ENCODE results near the gene KBTBD12. TPM values are rescaled to one million over a fixed set of nuclear protein-coding genes. Genes with fewer than 3 reads are reported as not detected.

Gene KBTBD12
- total and polyA plus RNA-seq, 10 of the 15 experiments (the other 5 are each of a cell fraction or from before 2014, with no cell fraction given): 0.01 to 0.11 TPM; not detected in 8

GRCh38 chr3:127915937-127916493 is 983 bp downstream of the KBTBD12 start (continued):
- TF ChIP-seq CTCF (IDR thresholded peaks at IDR 0.05 in 2 of 3, conservative IDR thresholded peaks at IDR 0.05 in 1 of 3; ENCODE audit: control insufficient read depth in 2 of 3, extremely low read depth in 1 of 3, insufficient read depth in 1 of 3, low read depth in 3 of 3, low read length in 3 of 3) (no peak), POLR2AphosphoS2 (IDR thresholded peaks at IDR 0.05; ENCODE audit: low read depth, low read length) (no peak), SIN3A (IDR thresholded peaks at IDR 0.05; ENCODE audit: low read depth, low read length) (no peak)

GRCh38 chr3:127920738-127921137 is 5.7 kb downstream of the KBTBD12 start:
- ChIA-PET CTCF (no interaction called here), RAD21 (ENCODE audit: unreplicated experiment) (no interaction called here), SMC1A (ENCODE audit: uncharacterized antibody, unreplicated experiment) (interaction anchor here (1.1 kb wide), 1 partner anchor 38 kb away, joined by 3 read pairs; no protein-coding TSS in a partner anchor), POLR2A (no interaction called here)
- 4% methylated on average over 1 of the region's 1 CpG for WGBS (ENCODE audit: insufficient coverage, insufficient replicate concordance, low lambda C conversion rate, missing lambda C conversion rate)
- DNase-seq (ENCODE audit: low read depth, low spot score) (no peak), FAIRE-seq (no peak), ATAC-seq (no peak)
- no peaks in the 10 kb centered on the region for H3K36me3 ChIP-seq (ENCODE audit: control insufficient read depth in 2 of 2, insufficient read depth in 2 of 2, low read length in 1 of 2)
- in situ Hi-C loops (cut with MboI) (no loop called here), intact Hi-C loops (cut with micrococcal nuclease; ENCODE audit: unreplicated experiment) (no loop called here)
- no peaks in the 10 kb centered on the region for H3K27me3 ChIP-seq (replicated peaks in 1 of 2; ENCODE audit: control insufficient read depth in 2 of 2, insufficient read depth in 2 of 2, low read length in 1 of 2)
- no peak overlapping the region for H3K9ac ChIP-seq (ENCODE audit: control insufficient read depth, insufficient read depth, low read length)
- no peak overlapping the region for H3K4me2 ChIP-seq (ENCODE audit: control insufficient read depth, insufficient read depth)
- no peak overlapping the region for H3K27ac ChIP-seq (ENCODE audit: control insufficient read depth, insufficient read depth)
- H3K9me3 ChIP-seq (replicated peaks; ENCODE audit: control insufficient read depth, insufficient read depth, low read length): no peaks in the 10 kb centered on the region
- H3K4me3 ChIP-seq: no peak overlapping the region
- BruUV-seq (replicated peaks): no TSS peak
- peaks cover 8% of the 10 kb centered on the region for H3K4me1 ChIP-seq (ENCODE audit: control insufficient read depth, insufficient read depth, low read length)
- H4K20me1 ChIP-seq (ENCODE audit: control insufficient read depth, insufficient read depth): no peaks in the 10 kb centered on the region
- no peak overlapping the region for H2AFZ ChIP-seq (ENCODE audit: control insufficient read depth, low read depth, low read length)
- H3K79me2 ChIP-seq (ENCODE audit: control insufficient read depth, insufficient read depth, low read length): no peaks in the 10 kb centered on the region
- no peak for TF ChIP-seq EED (IDR thresholded peaks at IDR 0.05; ENCODE audit: low read depth)
- no peak for TF ChIP-seq CREB1 (IDR thresholded peaks at IDR 0.05; ENCODE audit: low read depth)
- TF ChIP-seq SP1 (IDR thresholded peaks at IDR 0.05; ENCODE audit: low read depth, low read length): no peak
- TF ChIP-seq, protein P1, sequence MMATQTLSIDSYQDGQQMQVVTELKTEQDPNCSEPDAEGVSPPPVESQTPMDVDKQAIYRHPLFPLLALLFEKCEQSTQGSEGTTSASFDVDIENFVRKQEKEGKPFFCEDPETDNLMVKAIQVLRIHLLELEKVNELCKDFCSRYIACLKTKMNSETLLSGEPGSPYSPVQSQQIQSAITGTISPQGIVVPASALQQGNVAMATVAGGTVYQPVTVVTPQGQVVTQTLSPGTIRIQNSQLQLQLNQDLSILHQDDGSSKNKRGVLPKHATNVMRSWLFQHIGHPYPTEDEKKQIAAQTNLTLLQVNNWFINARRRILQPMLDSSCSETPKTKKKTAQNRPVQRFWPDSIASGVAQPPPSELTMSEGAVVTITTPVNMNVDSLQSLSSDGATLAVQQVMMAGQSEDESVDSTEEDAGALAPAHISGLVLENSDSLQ (IDR thresholded peaks at IDR 0.05): no peak
- no peak for TF ChIP-seq MEF2B (IDR thresholded peaks at IDR 0.05; ENCODE audit: partially characterized antibody, poor library complexity, severe bottlenecking)
- no peak for TF ChIP-seq NFYA (IDR thresholded peaks at IDR 0.05; ENCODE audit: borderline replicate concordance, low read depth, low read length)
- TF ChIP-seq KDM1A (IDR thresholded peaks at IDR 0.05; ENCODE audit: borderline replicate concordance): no peak
- TF ChIP-seq HSF1 (IDR thresholded peaks at IDR 0.05; ENCODE audit: low read depth, low read length): no peak
- TF ChIP-seq STAT1 (conservative IDR thresholded peaks at IDR 0.05): no peak
- no peak for TF ChIP-seq MLLT1 (IDR thresholded peaks at IDR 0.05)
- TF ChIP-seq NFIC (IDR thresholded peaks at IDR 0.05; ENCODE audit: low read depth, low read length): no peak
- no peak for TF ChIP-seq SREBF1 (IDR thresholded peaks at IDR 0.05; ENCODE audit: low read length)
- TF ChIP-seq ZNF622 (IDR thresholded peaks at IDR 0.05): no peak

Measured in GM12878 (cell line).